H9 (cell line): Measurements from ENCODE around the gene CASP14. TPM values are rescaled to one million over a fixed set of nuclear protein-coding genes. Genes with fewer than 3 reads are reported as not detected.

Experiments
- DNase-seq: peaks from one replicate; pipeline ENCODE4 v3.0.0-alpha.2; 2017
- H2AFZ ChIP-seq: one replicate; pipeline ENCODE4 v1.6.1; 2013; ENCODE audit warnings: mild to moderate bottlenecking, low read length, control low read depth, moderate library complexity
- H2AK5ac ChIP-seq: 2 replicates; pipeline ENCODE4 v1.6.1; 2013; ENCODE audit warnings: low read length, control low read depth, mixed read lengths; ENCODE audit not compliant: insufficient read length
- H2BK120ac ChIP-seq: one replicate; pipeline ENCODE4 v1.6.1; 2013; ENCODE audit warnings: low read depth, mild to moderate bottlenecking, low read length, control low read depth, inconsistent platforms; ENCODE audit not compliant: poor library complexity, severe bottlenecking
- H2BK12ac ChIP-seq: 2 replicates; pipeline ENCODE4 v1.6.1; 2013; ENCODE audit warnings: low read length, control low read depth, mixed read lengths, low read depth; ENCODE audit not compliant: insufficient read length
- H2BK15ac ChIP-seq: 2 replicates; pipeline ENCODE4 v1.6.1; 2013; ENCODE audit warnings: low read depth, low read length, control low read depth
- H2BK20ac ChIP-seq: one replicate; pipeline ENCODE4 v1.6.1; 2013; ENCODE audit warnings: low read depth, mild to moderate bottlenecking, low read length, control low read depth, inconsistent platforms; ENCODE audit not compliant: poor library complexity, severe bottlenecking
- H2BK5ac ChIP-seq: 2 replicates; pipeline ENCODE4 v1.6.1; 2013; ENCODE audit warnings: low read length, control low read depth, mixed read lengths; ENCODE audit not compliant: insufficient read length
- H3K14ac ChIP-seq: 2 replicates; pipeline ENCODE4 v1.6.1; 2013; ENCODE audit warnings: low read length, control low read depth; ENCODE audit not compliant: insufficient read depth
- H3K18ac ChIP-seq: 2 replicates; pipeline ENCODE4 v1.6.1; 2013; ENCODE audit warnings: low read depth, mild to moderate bottlenecking, mixed read lengths, low read length, control low read depth; ENCODE audit not compliant: insufficient read length
- H3K23ac ChIP-seq: 2 replicates; pipeline ENCODE4 v1.6.1; 2013; ENCODE audit warnings: low read length, control low read depth, mixed read lengths, low read depth; ENCODE audit not compliant: insufficient read length
- H3K23me2 ChIP-seq: 2 replicates; pipeline ENCODE4 v1.6.1; 2013; ENCODE audit warnings: low read depth, mild to moderate bottlenecking, mixed read lengths, low read length, control low read depth; ENCODE audit not compliant: insufficient read length, poor library complexity, severe bottlenecking
- H3K27ac ChIP-seq: 2 replicates; pipeline ENCODE4 v1.5.1; 2013; ENCODE audit warnings: low read length, control low read depth, mixed read lengths, low read depth; ENCODE audit not compliant: insufficient read length
- H3K27me3 ChIP-seq: 2 replicates; pipeline ENCODE4 v1.6.1; 2013; ENCODE audit warnings: low read length, control low read depth, inconsistent platforms; ENCODE audit not compliant: insufficient read depth
- H3K4ac ChIP-seq: 2 replicates; pipeline ENCODE4 v1.6.1; 2013; ENCODE audit warnings: low read depth, mild to moderate bottlenecking, control low read depth, inconsistent platforms, low read length, moderate library complexity
- H3K4me1 ChIP-seq: 2 replicates; pipeline ENCODE4 v1.6.1; 2013; ENCODE audit warnings: low read length, control low read depth, inconsistent platforms; ENCODE audit not compliant: insufficient read depth
- H3K4me2 ChIP-seq: 2 replicates; pipeline ENCODE4 v1.6.1; 2013; ENCODE audit warnings: low read length, control low read depth, mixed read lengths; ENCODE audit not compliant: insufficient read length, insufficient read depth
- H3K56ac ChIP-seq: 2 replicates; pipeline ENCODE4 v1.6.1; 2013; ENCODE audit warnings: low read depth, mild to moderate bottlenecking, mixed read lengths, low read length, control low read depth; ENCODE audit not compliant: insufficient read length
- H3K79me1 ChIP-seq: 2 replicates; pipeline ENCODE4 v1.6.1; 2013; ENCODE audit warnings: low read depth, mild to moderate bottlenecking, moderate library complexity, low read length, control low read depth, inconsistent platforms; ENCODE audit not compliant: insufficient read depth, poor library complexity, severe bottlenecking
- H3K79me2 ChIP-seq: 2 replicates; pipeline ENCODE4 v1.6.1; 2013; ENCODE audit warnings: low read length, control low read depth, inconsistent platforms; ENCODE audit not compliant: insufficient read depth
- H3K9ac ChIP-seq: 2 replicates; pipeline ENCODE4 v1.6.1; 2013; ENCODE audit warnings: low read length, control low read depth, mixed read lengths; ENCODE audit not compliant: insufficient read length; ENCODE audit errors: extremely low read depth
- H3K9me3 ChIP-seq: one replicate; pipeline ENCODE4 v1.6.1; 2013; ENCODE audit warnings: low read depth, low read length, inconsistent platforms; ENCODE audit not compliant: control insufficient read depth
- H3T11ph ChIP-seq: one replicate; pipeline ENCODE4 v1.6.1; 2013; ENCODE audit warnings: mild to moderate bottlenecking, low read length, control low read depth, inconsistent platforms
- H4K20me1 ChIP-seq: one replicate; pipeline ENCODE4 v1.6.1; 2013; ENCODE audit not compliant: control insufficient read depth, insufficient read length, insufficient read depth
- H4K5ac ChIP-seq: 2 replicates; pipeline ENCODE4 v1.6.1; 2013; ENCODE audit warnings: low read depth, mild to moderate bottlenecking, mixed read lengths, low read length, control low read depth; ENCODE audit not compliant: insufficient read length
- H4K8ac ChIP-seq: replicated peaks from 2 replicates; pipeline ENCODE4 v1.6.1; 2013; ENCODE audit warnings: low read length, control low read depth, mixed read lengths, low read depth; ENCODE audit not compliant: insufficient read length
- H4K91ac ChIP-seq: 2 replicates; pipeline ENCODE4 v1.6.1; 2013; ENCODE audit warnings: low read depth, mild to moderate bottlenecking, moderate library complexity, mixed read lengths, low read length, control low read depth; ENCODE audit not compliant: insufficient read length
- H3K27ac Mint-ChIP-seq, 3 experiments: 2 replicates in 2 of 3; 3 replicates in 1 of 3; pipeline ENCODE4 v1.8.0; 2020 to 2021; ENCODE audit warnings: mixed read lengths in 3 of 3, mild to moderate bottlenecking in 1 of 3, moderate library complexity in 1 of 3
- H3K27me3 Mint-ChIP-seq: 2 replicates; pipeline ENCODE4 v1.8.0; 2021; ENCODE audit warnings: low read depth, mild to moderate bottlenecking, moderate library complexity, mixed read lengths
- H3K36me3 Mint-ChIP-seq, 3 experiments: 2 replicates in 2 of 3; 3 replicates in 1 of 3; pipeline ENCODE4 v1.8.0; 2020 to 2021; ENCODE audit warnings: low read depth in 3 of 3, mixed read lengths in 3 of 3; ENCODE audit not compliant: insufficient read depth in 1 of 3
- H3K4me1 Mint-ChIP-seq, 2 experiments: 2 replicates each; pipeline ENCODE4 v1.8.0; 2020; ENCODE audit warnings: mixed read lengths in 2 of 2
- H3K4me3 Mint-ChIP-seq, 2 experiments: 2 replicates in 1 of 2; 3 replicates in 1 of 2; pipeline ENCODE4 v1.8.0; 2020 to 2021; ENCODE audit warnings: mild to moderate bottlenecking in 2 of 2, mixed read lengths in 2 of 2, moderate library complexity in 1 of 2
- H3K9me3 Mint-ChIP-seq, 2 experiments: 2 replicates in 1 of 2; 3 replicates in 1 of 2; pipeline ENCODE4 v1.8.0; 2020; ENCODE audit warnings: mild to moderate bottlenecking in 2 of 2, mixed read lengths in 2 of 2, moderate library complexity in 1 of 2
- WGBS: extraction: QIAGEN DNeasy Blood & Tissue Kit; methylation state at CpG from one replicate; pipeline ENCODE4 v1.1.7; 2013; ENCODE audit warnings: missing lambda C conversion rate, low lambda C conversion rate, mixed read lengths; ENCODE audit not compliant: insufficient read length; ENCODE audit errors: extremely low coverage; 5-methylcytosine and 5-hydroxymethylcytosine counted together
- total RNA-seq: library from RNA; stranded (reverse); gene quantifications from 2 replicates; pipeline ENCODE4 v1.2.1, GENCODE V29; 2021
- TF ChIP-seq, protein P1 (sequence below): fragments of 200-600 bp; sonication (generic); conservative IDR thresholded peaks from 3 replicates; pipeline ENCODE4 v1.8.0; 2021; ENCODE audit warnings: antibody characterized with exemption, mild to moderate bottlenecking

Gene CASP14
- total RNA-seq, 1 experiment from 2014 or later, result not detected

GRCh38 chr19:15099017-15099582, 49.8 kb downstream of the CASP14 start:
- WGBS, result no CpG with 5 or more reads among the region's 3 CpGs
- H3K27ac ChIP-seq, result no peak overlapping the region
- no peaks in the 10 kb centered on the region for H3K4me1 ChIP-seq
- H2AK5ac ChIP-seq, result no peak overlapping the region
- Mint-ChIP-seq H3K27ac (no peak overlapping the region), H3K9me3 (peaks cover 18% of the 10 kb centered on the region in 2 experiments), H3K27me3 (peaks cover 2% of the 10 kb centered on the region; the same call in 1 of the 2 replicates), H3K4me3 (no peak overlapping the region), H3K36me3 (peaks cover 0 to 7% (median 5%) of the 10 kb centered on the region in 3 experiments; a peak in 2 of 7 replicates), H3K4me1 (no peaks in the 10 kb centered on the region)
- H4K20me1 ChIP-seq, result no peaks in the 10 kb centered on the region
- no peaks in the 10 kb centered on the region for H3K79me2 ChIP-seq
- H4K8ac ChIP-seq, result no peak overlapping the region
- H3K23ac ChIP-seq, result no peak overlapping the region
- H3K14ac ChIP-seq, result no peak overlapping the region
- H4K5ac ChIP-seq, result no peak overlapping the region
- no peak overlapping the region for H3K4me2 ChIP-seq
- H3K9me3 ChIP-seq, result no peaks in the 10 kb centered on the region
- H3K27me3 ChIP-seq, result no peaks in the 10 kb centered on the region
- H2BK120ac ChIP-seq, result no peak overlapping the region
- H4K91ac ChIP-seq, result no peak overlapping the region
- no peak overlapping the region for H2BK20ac ChIP-seq
- H3K23me2 ChIP-seq, result no peaks in the 10 kb centered on the region
- DNase-seq, result no peak
- H2BK15ac ChIP-seq, result no peak overlapping the region
- H3K79me1 ChIP-seq, result no peaks in the 10 kb centered on the region
- no peak overlapping the region for H2BK12ac ChIP-seq
- no peak overlapping the region for H2BK5ac ChIP-seq
- no peak overlapping the region for H3T11ph ChIP-seq
- no peak overlapping the region for H3K9ac ChIP-seq
- TF ChIP-seq, protein P1, sequence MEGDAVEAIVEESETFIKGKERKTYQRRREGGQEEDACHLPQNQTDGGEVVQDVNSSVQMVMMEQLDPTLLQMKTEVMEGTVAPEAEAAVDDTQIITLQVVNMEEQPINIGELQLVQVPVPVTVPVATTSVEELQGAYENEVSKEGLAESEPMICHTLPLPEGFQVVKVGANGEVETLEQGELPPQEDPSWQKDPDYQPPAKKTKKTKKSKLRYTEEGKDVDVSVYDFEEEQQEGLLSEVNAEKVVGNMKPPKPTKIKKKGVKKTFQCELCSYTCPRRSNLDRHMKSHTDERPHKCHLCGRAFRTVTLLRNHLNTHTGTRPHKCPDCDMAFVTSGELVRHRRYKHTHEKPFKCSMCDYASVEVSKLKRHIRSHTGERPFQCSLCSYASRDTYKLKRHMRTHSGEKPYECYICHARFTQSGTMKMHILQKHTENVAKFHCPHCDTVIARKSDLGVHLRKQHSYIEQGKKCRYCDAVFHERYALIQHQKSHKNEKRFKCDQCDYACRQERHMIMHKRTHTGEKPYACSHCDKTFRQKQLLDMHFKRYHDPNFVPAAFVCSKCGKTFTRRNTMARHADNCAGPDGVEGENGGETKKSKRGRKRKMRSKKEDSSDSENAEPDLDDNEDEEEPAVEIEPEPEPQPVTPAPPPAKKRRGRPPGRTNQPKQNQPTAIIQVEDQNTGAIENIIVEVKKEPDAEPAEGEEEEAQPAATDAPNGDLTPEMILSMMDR, result no peak
- H3K18ac ChIP-seq, result no peak overlapping the region
- H3K4ac ChIP-seq, result no peak overlapping the region
- H3K56ac ChIP-seq, result no peak overlapping the region
- H2AFZ ChIP-seq, result no peak overlapping the region
